ENCODE measurements around the gene DACH1.
"Not testable (repeated sequence)": the region's sequence is repeated elsewhere in the genome, so short reads cannot be mapped to it uniquely, and the experiment has no call there.

The DACH1 gene

GRCh38 chr13:71867131-71867814, at the start of gene DACH1:
TSS of gene DACH1 (minus strand) at chr13:71867204.
- DNase-seq (ENCODE audit: low spot score): peak; percentile 4

DNA sequence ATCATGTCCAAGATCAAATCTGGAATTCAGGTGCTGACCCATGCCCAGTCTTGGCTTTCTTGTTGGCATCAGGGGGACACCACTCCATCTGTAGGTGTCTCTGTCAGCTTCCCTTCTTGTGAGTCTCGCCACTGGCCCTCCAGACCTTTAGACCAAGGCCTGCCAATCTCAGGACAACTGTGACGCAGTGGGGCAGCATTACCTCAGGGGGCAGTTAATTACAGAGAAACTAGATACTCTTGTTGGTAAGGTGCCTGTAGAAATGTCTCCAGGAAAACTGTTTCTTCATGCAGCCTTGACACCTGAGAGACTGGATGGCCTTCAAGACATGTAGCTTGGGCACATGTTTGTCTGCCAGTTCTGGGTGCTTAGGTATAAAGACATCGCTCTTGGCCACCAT, 46.7 kb upstream of the DACH1 start:
- no peak for DNase-seq (ENCODE audit: low spot score)

- peak; percentile 13 for DNase-seq (ENCODE audit: low spot score)
Measured at GRCh38 chr13:71912524-71912923, 45.5 kb upstream of the DACH1 start.

- DNase-seq (ENCODE audit: low spot score): no peak
Measured at GRCh38 chr13:71906448-71906847, 39.4 kb upstream of the DACH1 start.

GRCh38 chr13:71902676-71903075, 35.7 kb upstream of the DACH1 start:
- DNase-seq (ENCODE audit: low spot score): no peak

GRCh38 chr13:71893506-71893905, 26.5 kb upstream of the DACH1 start:
- not testable (repeated sequence) for DNase-seq (ENCODE audit: low spot score)

GRCh38 chr13:71886880-71887279, 19.9 kb upstream of the DACH1 start:
- no peak for DNase-seq (ENCODE audit: low spot score)

- no peak for DNase-seq (ENCODE audit: low spot score)
Measured at GRCh38 chr13:71882120-71882519, 15.1 kb upstream of the DACH1 start.

DNA sequence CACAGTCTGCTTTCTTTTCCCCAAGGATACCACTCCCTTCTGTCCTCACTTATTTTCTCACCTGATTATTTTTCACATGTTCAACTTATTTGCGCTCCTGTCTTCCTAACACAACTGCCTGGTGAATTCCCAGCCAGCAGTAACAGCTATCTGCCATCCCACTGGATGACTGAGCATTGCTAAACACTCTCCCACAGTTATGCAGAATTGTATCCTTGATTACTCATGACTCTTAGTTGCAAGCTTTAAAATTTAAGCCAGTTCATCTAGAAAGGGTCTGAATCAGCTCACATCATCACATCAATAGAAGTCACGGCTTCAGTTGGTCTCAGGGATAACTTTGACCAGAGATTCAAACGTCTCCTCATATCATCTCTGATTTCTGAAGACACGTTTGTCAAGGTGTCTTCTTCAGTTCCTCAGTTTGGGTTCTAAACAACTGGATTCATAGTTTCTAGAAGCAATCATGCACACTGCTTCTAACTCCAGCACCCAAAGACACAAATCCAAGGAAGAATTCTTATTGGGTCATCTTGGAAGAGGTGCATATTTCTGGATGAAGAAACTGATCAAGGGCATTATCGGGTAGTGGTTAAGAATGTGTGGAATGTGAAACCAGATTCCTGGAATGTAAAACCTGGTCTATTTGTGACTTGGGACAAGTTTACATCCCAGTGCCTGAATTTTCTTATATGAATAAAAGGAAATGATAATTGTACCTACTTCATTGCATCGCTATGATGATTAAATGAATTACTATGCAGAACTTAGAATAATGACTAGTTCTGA, 13.9 kb upstream of the DACH1 start:
- DNase-seq (ENCODE audit: low spot score): no peak

DNA sequence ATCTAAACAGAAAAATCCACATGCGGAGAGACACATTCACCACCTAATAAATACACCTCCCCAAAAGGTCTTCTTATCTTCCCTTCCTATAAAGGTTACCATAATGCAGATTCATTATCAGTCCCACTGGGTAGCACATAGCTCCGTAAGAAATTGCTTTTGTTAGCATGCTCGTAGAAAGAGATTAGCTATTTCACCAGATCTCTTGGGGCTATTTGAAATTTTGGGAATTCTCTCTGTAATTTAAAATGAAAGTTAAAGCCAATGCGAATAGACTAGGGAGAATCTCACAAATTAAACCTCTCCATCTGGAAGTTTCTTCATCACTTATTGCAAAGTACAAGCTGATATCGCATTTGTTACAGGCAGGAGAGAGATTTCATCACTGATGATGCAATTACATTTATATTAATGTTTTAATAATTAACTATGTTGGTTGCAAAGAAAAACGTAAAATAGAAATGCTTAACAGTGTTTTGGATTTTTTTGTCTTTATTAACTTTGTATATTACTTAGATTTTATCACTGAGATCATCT, 12.9 kb upstream of the DACH1 start:
- DNase-seq (ENCODE audit: low spot score): no peak

DNA sequence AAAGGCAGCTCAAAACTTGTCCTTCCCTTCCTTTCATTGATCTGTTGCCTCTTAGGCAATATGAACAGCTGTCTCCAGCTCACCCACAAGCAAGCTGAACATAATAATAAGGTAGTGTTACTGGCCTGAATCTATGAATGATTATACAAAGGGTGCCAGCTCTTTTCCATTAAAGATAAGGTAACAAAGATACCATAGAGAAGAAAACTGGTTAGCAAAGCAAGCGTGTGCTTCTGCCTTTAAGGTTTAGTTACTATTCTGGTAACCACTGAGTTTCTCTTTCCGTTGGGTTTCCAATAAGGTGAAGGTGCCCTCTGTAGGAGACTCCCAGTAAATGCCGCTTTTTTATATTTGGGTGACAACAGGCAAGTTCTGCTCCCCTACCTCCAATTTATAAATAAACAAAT, 12.1 kb upstream of the DACH1 start:
- peak; percentile 17 for DNase-seq (ENCODE audit: low spot score)

- DNase-seq (ENCODE audit: low spot score): no peak
Measured at GRCh38 chr13:71877256-71877653, 10.3 kb upstream of the DACH1 start.

GRCh38 chr13:71876648-71877255, 9.7 kb upstream of the DACH1 start:
- DNase-seq (ENCODE audit: low spot score): no peak

GRCh38 chr13:71875823-71876222, 8.8 kb upstream of the DACH1 start:
- DNase-seq (ENCODE audit: low spot score): no peak

DNA sequence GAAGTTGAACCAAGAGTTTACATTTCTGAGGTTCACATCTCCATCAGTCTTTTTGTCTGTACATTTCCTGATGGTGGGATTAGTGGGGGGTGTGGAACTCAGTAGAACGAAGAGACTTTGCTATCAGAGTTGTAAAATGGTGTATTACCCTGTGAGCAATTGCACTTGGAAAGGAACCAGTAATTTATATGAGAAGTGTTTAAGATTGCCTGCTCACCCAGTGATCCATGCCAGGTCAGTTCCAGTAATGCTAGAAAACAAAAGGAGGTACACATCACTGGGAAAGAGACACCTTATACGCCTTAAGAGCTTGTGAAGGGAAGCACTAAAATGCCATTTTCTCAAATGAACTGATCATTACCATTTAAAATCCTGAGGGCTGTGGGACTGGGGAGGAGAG, 7.5 kb upstream of the DACH1 start:
- no peak for DNase-seq (ENCODE audit: low spot score)

GRCh38 chr13:71873418-71874247, 6.6 kb upstream of the DACH1 start:
- no peak for DNase-seq (ENCODE audit: low spot score)

DNA sequence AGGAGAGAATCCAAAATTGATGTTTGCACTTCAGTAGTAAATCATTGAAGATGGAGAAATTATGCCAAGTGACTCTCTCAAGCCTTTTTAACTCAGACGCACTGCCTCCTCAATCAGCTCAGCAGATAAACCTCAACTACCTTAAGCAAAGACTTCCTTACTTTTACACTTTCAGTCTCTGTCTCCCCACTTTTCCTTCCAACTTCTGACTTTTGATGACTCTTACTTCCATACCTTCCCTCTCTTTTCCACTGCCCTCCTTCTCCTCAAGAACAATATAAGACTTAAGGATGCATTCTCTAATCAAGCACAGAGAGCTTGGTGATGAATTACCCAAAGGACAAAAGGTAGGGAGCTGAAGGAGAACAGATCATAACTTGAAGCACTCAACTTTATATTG, 4.8 kb upstream of the DACH1 start:
- DNase-seq (ENCODE audit: low spot score): no peak

GRCh38 chr13:71871176-71871754, 4.3 kb upstream of the DACH1 start:
- DNase-seq (ENCODE audit: low spot score): no peak

DNA sequence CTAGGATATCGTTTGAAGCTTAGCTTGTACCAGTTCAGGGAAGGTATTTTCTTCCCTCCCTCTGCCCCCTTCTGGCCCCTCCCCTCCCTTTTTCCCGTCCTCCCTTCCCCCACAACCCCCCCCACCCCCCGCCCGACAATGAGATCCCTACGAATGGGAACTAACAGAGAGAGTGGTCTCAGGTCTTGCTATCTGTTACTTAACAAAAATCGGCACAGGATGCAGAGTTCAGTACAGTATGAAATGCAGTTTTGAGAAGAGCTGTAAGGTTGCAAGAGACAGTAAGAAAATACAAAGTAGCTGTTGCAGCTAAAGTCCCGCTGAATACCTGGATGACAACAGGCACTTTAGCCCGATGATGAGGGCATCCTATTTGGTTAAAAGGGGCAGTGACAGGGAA, 3.1 kb upstream of the DACH1 start:
- DNase-seq (ENCODE audit: low spot score): no peak

DNA sequence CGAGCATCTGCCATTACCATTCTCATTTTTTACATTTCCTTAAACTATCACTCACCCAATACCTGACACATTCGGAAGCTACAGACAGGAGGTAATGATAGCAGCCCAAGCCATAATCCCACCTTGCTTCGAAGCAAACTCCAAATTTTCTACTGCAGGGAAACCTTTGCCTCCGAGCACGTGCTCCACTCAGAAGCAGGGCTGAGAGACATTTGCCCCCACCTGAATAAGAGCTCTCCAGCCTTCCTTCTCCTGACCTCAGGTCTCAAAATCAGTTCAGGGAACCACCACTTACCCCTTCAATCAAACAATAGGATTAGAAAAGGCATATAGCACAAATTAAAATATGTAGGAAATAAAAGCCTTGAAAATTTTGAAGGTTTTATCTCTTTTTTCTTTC, 2.3 kb upstream of the DACH1 start:
- DNase-seq (ENCODE audit: low spot score): no peak

DNA sequence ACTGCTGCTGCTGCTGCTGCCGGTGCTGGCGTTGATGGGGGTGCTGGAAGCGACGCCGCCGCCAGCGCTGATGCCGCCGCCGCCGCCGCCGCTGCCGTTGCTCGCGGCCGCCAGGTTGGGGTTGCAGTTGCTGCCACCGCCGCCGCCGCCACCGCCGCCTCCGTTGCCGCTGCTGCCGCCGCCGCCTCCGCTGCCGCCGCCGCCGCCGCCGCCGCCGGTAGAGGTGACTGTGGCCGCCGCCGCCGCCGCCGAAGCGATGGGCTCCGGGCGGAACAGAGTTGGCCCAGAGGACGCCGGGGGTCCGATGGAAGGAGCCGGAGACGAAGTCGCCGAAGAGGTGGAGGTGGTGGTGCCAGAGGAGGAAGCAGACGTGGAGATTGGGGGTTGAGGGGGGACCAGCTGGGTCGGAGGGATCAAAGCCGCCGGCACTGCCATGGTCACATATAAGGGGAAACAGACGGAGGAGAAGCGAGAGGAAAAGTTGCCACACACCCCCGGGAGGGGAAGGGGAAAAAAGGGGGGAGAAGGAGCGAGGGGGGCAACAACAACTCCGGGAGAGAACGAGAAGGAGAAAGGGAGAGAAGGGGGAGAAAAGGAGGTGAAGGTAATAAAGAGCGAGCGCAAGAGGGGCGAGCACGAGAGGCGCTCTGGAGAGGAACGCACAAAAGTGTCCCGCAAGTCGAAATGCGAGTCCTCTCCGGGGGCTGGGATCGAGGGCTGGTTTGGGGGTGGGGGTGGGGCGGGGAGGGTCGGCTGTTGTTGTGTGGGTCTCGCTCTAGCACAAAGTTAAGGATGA, 471 bp downstream of the DACH1 start:
- no peak for DNase-seq (ENCODE audit: low spot score)
